ENCODE results near the gene IPO4.

DNA sequence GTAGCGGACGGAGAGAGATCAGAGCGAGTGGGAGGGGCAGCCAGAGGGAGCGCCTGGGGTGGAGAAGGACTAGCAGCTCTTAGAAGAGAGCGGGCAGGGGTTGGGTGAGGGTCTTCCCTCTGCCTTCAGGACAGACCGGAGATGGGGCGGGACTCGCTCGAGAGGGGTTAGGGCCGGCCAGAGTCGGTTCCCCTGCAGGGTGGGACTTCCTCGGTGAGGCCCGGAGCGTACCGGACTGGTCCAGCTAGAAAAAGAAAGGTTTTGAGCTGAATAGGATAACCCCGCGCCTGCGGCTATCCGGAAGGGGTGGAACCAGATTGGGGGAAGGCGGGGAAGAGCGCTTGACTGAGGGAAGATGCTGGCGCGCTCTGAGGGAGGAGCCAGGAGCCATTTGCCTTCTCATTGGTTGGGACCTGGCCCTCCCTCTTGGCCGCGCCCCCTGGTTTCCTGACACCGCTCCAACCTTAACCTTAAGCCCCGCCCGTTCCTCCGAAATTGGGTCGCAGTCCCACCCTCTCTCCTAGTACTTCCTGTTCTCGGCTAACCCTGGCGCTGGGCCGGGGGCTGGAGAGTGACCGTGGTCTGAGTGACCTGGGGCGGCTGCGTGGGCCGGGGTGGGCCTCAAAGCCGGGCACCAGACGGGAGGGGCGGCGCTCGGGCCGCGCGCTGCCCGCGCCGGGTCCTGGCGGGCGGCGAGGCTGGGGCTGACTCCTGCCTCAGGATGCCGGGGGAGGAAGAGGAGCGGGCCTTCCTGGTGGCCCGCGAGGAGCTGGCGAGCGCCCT lies 41.4 kb downstream of the IPO4 start, which contains the start of gene RNF31:
- TF ChIP-seq, protein P1, sequence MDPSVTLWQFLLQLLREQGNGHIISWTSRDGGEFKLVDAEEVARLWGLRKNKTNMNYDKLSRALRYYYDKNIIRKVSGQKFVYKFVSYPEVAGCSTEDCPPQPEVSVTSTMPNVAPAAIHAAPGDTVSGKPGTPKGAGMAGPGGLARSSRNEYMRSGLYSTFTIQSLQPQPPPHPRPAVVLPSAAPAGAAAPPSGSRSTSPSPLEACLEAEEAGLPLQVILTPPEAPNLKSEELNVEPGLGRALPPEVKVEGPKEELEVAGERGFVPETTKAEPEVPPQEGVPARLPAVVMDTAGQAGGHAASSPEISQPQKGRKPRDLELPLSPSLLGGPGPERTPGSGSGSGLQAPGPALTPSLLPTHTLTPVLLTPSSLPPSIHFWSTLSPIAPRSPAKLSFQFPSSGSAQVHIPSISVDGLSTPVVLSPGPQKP (IDR thresholded peaks at IDR 0.05; ENCODE audit: borderline replicate concordance, low read depth, low read length): no peak
- TF ChIP-seq POLR2A (IDR thresholded peaks at IDR 0.05; ENCODE audit: low read depth, low read length) (no peak), RAD21 (IDR thresholded peaks at IDR 0.05; ENCODE audit: low read length) (no peak), MAFK (IDR thresholded peaks at IDR 0.05; ENCODE audit: low read depth, low read length) (no peak), FOS (IDR thresholded peaks at IDR 0.05; ENCODE audit: low read depth, low read length) (no peak), BHLHE40 (IDR thresholded peaks at IDR 0.05; ENCODE audit: low read depth, low read length) (no peak), RFX5 (IDR thresholded peaks at IDR 0.05; ENCODE audit: low read depth, low read length) (no peak)
- TF ChIP-seq, protein P2, sequence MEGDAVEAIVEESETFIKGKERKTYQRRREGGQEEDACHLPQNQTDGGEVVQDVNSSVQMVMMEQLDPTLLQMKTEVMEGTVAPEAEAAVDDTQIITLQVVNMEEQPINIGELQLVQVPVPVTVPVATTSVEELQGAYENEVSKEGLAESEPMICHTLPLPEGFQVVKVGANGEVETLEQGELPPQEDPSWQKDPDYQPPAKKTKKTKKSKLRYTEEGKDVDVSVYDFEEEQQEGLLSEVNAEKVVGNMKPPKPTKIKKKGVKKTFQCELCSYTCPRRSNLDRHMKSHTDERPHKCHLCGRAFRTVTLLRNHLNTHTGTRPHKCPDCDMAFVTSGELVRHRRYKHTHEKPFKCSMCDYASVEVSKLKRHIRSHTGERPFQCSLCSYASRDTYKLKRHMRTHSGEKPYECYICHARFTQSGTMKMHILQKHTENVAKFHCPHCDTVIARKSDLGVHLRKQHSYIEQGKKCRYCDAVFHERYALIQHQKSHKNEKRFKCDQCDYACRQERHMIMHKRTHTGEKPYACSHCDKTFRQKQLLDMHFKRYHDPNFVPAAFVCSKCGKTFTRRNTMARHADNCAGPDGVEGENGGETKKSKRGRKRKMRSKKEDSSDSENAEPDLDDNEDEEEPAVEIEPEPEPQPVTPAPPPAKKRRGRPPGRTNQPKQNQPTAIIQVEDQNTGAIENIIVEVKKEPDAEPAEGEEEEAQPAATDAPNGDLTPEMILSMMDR (conservative IDR thresholded peaks at IDR 0.05; ENCODE audit: low read depth, low read length): no peak
- TF ChIP-seq, protein P3, sequence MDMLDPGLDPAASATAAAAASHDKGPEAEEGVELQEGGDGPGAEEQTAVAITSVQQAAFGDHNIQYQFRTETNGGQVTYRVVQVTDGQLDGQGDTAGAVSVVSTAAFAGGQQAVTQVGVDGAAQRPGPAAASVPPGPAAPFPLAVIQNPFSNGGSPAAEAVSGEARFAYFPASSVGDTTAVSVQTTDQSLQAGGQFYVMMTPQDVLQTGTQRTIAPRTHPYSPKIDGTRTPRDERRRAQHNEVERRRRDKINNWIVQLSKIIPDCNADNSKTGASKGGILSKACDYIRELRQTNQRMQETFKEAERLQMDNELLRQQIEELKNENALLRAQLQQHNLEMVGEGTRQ (IDR thresholded peaks at IDR 0.05; ENCODE audit: low read depth, low read length): no peak
